Mesenchymal stem cell (in vitro differentiated cells and primary cell): ENCODE measurements around the gene ZNF408.

Experiments
- DNase-seq: peaks from one replicate; pipeline ENCODE4 v3.0.0-alpha.2; 2013
- H2AFZ ChIP-seq: one replicate; pipeline ENCODE4 v1.6.1; 2013; ENCODE audit warnings: low read depth, mild to moderate bottlenecking, control low read depth, inconsistent platforms, low read length, moderate library complexity
- H2AK5ac ChIP-seq: 2 replicates; pipeline ENCODE4 v1.6.1; 2013; ENCODE audit warnings: low read length, moderate library complexity, mild to moderate bottlenecking, inconsistent platforms; ENCODE audit not compliant: severe bottlenecking
- H2BK120ac ChIP-seq: one replicate; pipeline ENCODE4 v1.6.1; 2013; ENCODE audit warnings: low read depth, mild to moderate bottlenecking, inconsistent platforms, low read length, moderate library complexity
- H2BK12ac ChIP-seq, 2 experiments: one replicate each; pipeline ENCODE4 v1.6.1; 2013; ENCODE audit warnings: inconsistent platforms in 2 of 2, low read length in 2 of 2, mild to moderate bottlenecking in 2 of 2, moderate library complexity in 2 of 2, control low read depth in 1 of 2
- H2BK15ac ChIP-seq: one replicate; pipeline ENCODE4 v1.6.1; 2013; ENCODE audit warnings: mild to moderate bottlenecking, low read depth, inconsistent platforms; ENCODE audit not compliant: poor library complexity, severe bottlenecking
- H2BK5ac ChIP-seq: 2 replicates; pipeline ENCODE4 v1.6.1; 2013; ENCODE audit warnings: low read depth, mild to moderate bottlenecking, low read length, control low read depth, inconsistent platforms; ENCODE audit not compliant: poor library complexity, severe bottlenecking
- H3K14ac ChIP-seq, 2 experiments: one replicate each; pipeline ENCODE4 v1.6.1; 2013; ENCODE audit warnings: inconsistent platforms in 2 of 2, low read length in 2 of 2, control low read depth in 1 of 2, mild to moderate bottlenecking in 1 of 2, moderate library complexity in 1 of 2
- H3K18ac ChIP-seq, 2 experiments: one replicate each; pipeline ENCODE4 v1.6.1; 2013; ENCODE audit warnings: inconsistent platforms in 2 of 2, low read length in 2 of 2, control low read depth in 1 of 2, low read depth in 1 of 2, mild to moderate bottlenecking in 1 of 2
- H3K23ac ChIP-seq, 2 experiments: one replicate each; pipeline ENCODE4 v1.6.1; 2013; ENCODE audit warnings: inconsistent platforms in 2 of 2, low read length in 2 of 2, mild to moderate bottlenecking in 2 of 2, moderate library complexity in 2 of 2, control low read depth in 1 of 2
- H3K27ac ChIP-seq: 2 replicates; pipeline ENCODE4 v1.5.1; 2013; ENCODE audit warnings: mild to moderate bottlenecking, moderate library complexity, low read length, control low read depth, inconsistent platforms; ENCODE audit not compliant: poor library complexity, severe bottlenecking
- H3K27me3 ChIP-seq, 2 experiments: 2 replicates each; pipeline versions ENCODE4 v1.6.1 to v1.7.0; 2013; ENCODE audit warnings: low read length in 2 of 2, mild to moderate bottlenecking in 2 of 2, moderate library complexity in 2 of 2, control low read depth in 1 of 2, inconsistent platforms in 1 of 2; ENCODE audit not compliant: control insufficient read depth in 1 of 2, insufficient read depth in 1 of 2
- H3K36me3 ChIP-seq, 2 experiments: 2 replicates each; pipeline versions ENCODE4 v1.6.1 to v1.7.0; 2013; ENCODE audit warnings: low read length in 2 of 2, control low read depth in 1 of 2, inconsistent platforms in 1 of 2, low read depth in 1 of 2, mild to moderate bottlenecking in 1 of 2; ENCODE audit not compliant: insufficient read depth in 2 of 2, control insufficient read depth in 1 of 2
- H3K4ac ChIP-seq, 2 experiments: one replicate each; pipeline ENCODE4 v1.6.1; 2013; ENCODE audit warnings: inconsistent platforms in 2 of 2, low read length in 2 of 2, mild to moderate bottlenecking in 2 of 2, moderate library complexity in 2 of 2, control low read depth in 1 of 2, low read depth in 1 of 2
- H3K4me1 ChIP-seq: 2 replicates; pipeline ENCODE4 v1.6.1; 2013; ENCODE audit warnings: low read depth, low read length, control low read depth; ENCODE audit not compliant: control insufficient read depth, insufficient read depth
- H3K4me2 ChIP-seq: 2 replicates; pipeline ENCODE4 v1.6.1; 2013; ENCODE audit warnings: low read length, mild to moderate bottlenecking, inconsistent platforms; ENCODE audit not compliant: poor library complexity, severe bottlenecking
- H3K4me3 ChIP-seq, 2 experiments: 2 replicates each; pipeline versions ENCODE4 v1.5.1 to v1.7.0; 2013; ENCODE audit warnings: low read length in 2 of 2, mild to moderate bottlenecking in 2 of 2, control low read depth in 1 of 2, low read depth in 1 of 2; ENCODE audit not compliant: insufficient read depth in 1 of 2
- H3K79me1 ChIP-seq: replicated peaks from 2 replicates; pipeline ENCODE4 v1.6.1; 2013; ENCODE audit warnings: mild to moderate bottlenecking, control low read depth, low read length, inconsistent platforms; ENCODE audit not compliant: poor library complexity, severe bottlenecking
- H3K9ac ChIP-seq: 2 replicates; pipeline ENCODE4 v1.7.0; 2013; ENCODE audit warnings: mild to moderate bottlenecking, low read length, moderate library complexity
- H3K9me3 ChIP-seq: 2 replicates; pipeline ENCODE4 v1.7.0; 2013; ENCODE audit warnings: mild to moderate bottlenecking, low read length; ENCODE audit not compliant: control insufficient read depth
- H4K8ac ChIP-seq: one replicate; pipeline ENCODE4 v1.6.1; 2013; ENCODE audit warnings: inconsistent platforms, mild to moderate bottlenecking, low read length, moderate library complexity
- H4K91ac ChIP-seq: one replicate; pipeline ENCODE4 v1.6.1; 2013; ENCODE audit warnings: mild to moderate bottlenecking, low read length, inconsistent platforms
- WGBS: methylation state at CpG from one replicate; pipeline ENCODE4 v1.1.7; 2013; ENCODE audit warnings: mixed read lengths; 5-methylcytosine and 5-hydroxymethylcytosine counted together

ZNF408 gene

DNA sequence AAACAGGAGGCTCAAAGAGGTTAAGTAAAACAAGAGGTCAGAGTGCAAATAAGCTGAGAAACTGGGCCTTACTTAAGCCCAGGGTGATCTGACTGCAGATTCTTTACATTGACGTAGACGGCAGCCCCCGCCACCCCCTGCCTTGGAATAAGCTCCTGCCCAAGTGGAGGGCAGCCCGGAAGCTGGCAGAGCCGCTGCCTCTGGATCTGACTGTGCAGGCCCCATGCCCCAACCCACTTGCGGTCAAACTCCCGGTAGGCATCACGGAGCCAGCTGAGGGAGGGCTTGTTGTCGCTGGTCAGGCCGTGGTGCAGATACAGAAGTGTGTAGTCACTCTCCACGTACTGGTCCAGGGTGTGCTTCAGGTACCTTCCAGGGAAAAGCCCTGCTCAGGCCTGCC lies 19.0 kb upstream of the ZNF408 start:
- Histone ChIP-seq H3K18ac (no peak overlapping the region), H2BK12ac (no peak overlapping the region), H4K91ac (no peak overlapping the region), H3K9ac (no peak overlapping the region), H3K4me2 (no peak overlapping the region), H3K27me3 (no peaks in the 10 kb centered on the region), H3K27ac (no peak overlapping the region), H2BK5ac (no peak overlapping the region), H3K79me1 (peaks cover 31% of the 10 kb centered on the region), H3K4me3 (peak overlapping the region in 1 of 2 experiments; percentile 30), H2BK120ac (no peak overlapping the region), H2BK15ac (no peak overlapping the region), H2AFZ (no peak overlapping the region), H3K9me3 (no peaks in the 10 kb centered on the region), H3K4ac (no peak overlapping the region), H3K4me1 (peaks cover 9% of the 10 kb centered on the region), H3K36me3 (peaks cover 73 to 87% of the 10 kb centered on the region in 2 experiments), H3K23ac (no peak overlapping the region), H2AK5ac (no peak overlapping the region), H4K8ac (no peak overlapping the region), H3K14ac (no peak overlapping the region)
- 98% methylated on average over 11 of the region's 11 CpGs for WGBS
- no peak for DNase-seq

DNA sequence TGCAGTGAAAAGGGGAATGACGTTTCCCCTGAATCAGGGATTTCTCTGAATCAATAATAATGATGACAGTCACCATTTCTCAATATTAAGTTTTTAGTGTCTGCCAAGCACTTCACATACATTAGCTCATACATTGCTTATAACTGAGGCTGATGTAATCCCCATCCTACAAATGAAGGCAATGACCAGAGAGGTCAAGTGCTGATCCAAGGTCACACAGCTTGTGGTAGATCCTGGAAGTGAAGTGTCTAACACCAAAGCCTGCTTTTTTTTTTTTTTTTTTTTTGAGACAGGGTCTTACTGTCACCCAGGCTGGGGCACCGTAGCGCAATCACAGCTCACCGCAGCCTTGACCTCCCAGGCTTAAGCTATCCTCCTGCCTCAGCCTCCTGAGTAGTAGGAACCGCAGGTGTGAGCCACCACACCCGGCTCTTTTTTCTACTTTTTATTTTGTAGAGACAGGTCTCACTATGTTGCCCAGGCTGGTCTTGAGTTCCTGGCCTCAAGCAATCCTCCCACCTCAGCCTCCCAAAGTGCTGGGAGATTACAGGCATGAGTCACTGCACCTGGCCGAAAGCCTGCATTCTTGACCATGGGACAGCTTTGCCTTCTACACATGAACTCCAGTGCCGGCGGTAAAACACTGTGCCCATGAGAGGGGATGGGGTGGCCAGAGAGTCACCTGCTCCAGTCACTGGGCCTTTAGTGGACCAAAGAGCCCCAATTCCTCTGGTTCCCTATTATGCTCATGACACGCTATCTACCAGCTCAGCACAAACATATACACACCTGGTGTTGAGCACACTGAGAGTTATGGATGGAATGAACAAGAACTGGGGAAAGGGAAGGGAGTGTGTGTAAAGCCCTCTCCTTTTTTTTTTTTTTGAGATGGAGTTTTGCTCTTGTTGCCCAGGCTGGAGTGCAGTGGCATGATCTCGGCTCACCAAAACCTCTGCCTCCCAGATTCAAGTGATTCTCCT lies 17.8 kb upstream of the ZNF408 start:
- no peak overlapping the region for H2BK5ac ChIP-seq
- peaks cover 8% of the 10 kb centered on the region for H3K4me1 ChIP-seq
- peaks cover 75 to 87% of the 10 kb centered on the region in 2 experiments for H3K36me3 ChIP-seq
- no peak overlapping the region for H3K4ac ChIP-seq
- H3K18ac ChIP-seq, result no peak overlapping the region
- H4K8ac ChIP-seq, result no peak overlapping the region
- H3K9ac ChIP-seq, result peak overlapping the region; percentile 12
- H2BK15ac ChIP-seq, result no peak overlapping the region
- H2AK5ac ChIP-seq, result no peak overlapping the region
- no peak overlapping the region for H3K23ac ChIP-seq
- H3K4me3 ChIP-seq, result no peak overlapping the region
- no peak overlapping the region for H2BK120ac ChIP-seq
- H2AFZ ChIP-seq, result no peak overlapping the region
- 99% methylated on average over 9 of the region's 11 CpGs for WGBS
- no peak overlapping the region for H4K91ac ChIP-seq
- peaks cover 40% of the 10 kb centered on the region for H3K79me1 ChIP-seq
- DNase-seq, result peak; percentile 45
- H3K27ac ChIP-seq, result no peak overlapping the region
- no peak overlapping the region for H3K14ac ChIP-seq
- no peak overlapping the region for H2BK12ac ChIP-seq
- H3K9me3 ChIP-seq, result no peaks in the 10 kb centered on the region
- no peaks in the 10 kb centered on the region for H3K27me3 ChIP-seq
- no peak overlapping the region for H3K4me2 ChIP-seq

DNA sequence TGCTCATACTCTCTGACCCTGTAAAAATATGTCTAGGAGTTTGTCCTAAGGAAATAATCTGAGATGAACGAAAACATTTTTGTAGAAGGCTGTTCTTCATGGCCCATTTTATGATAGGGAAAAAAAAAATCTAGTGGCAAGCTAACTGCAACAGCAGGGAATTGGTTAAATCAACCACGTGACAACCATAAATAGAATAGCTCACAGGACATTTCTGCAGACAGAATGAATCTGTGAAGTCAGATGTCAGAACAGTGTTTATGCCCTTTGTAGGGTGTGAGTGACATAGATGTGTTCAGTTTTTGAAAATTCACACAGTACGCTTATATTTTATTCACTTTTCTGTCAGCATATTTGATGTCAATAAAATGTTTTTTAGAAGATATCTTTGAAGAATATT lies 16.5 kb upstream of the ZNF408 start:
- no peak overlapping the region for H2BK12ac ChIP-seq
- WGBS, result 83% methylated on average over 2 of the region's 3 CpGs
- no peak overlapping the region for H3K4me3 ChIP-seq
- H2BK15ac ChIP-seq, result no peak overlapping the region
- peak overlapping the region; percentile 50 for H3K9ac ChIP-seq
- H3K27me3 ChIP-seq, result no peaks in the 10 kb centered on the region
- no peak overlapping the region for H2BK120ac ChIP-seq
- DNase-seq, result peak; percentile 43
- no peak overlapping the region for H2AK5ac ChIP-seq
- H3K9me3 ChIP-seq, result no peaks in the 10 kb centered on the region
- H3K18ac ChIP-seq, result no peak overlapping the region
- H3K23ac ChIP-seq, result no peak overlapping the region
- no peak overlapping the region for H4K8ac ChIP-seq
- H3K4ac ChIP-seq, result no peak overlapping the region
- H4K91ac ChIP-seq, result no peak overlapping the region
- H3K14ac ChIP-seq, result no peak overlapping the region
- peaks cover 44% of the 10 kb centered on the region for H3K79me1 ChIP-seq
- no peak overlapping the region for H2AFZ ChIP-seq
- H3K36me3 ChIP-seq, result peaks cover 68 to 84% of the 10 kb centered on the region in 2 experiments
- H3K27ac ChIP-seq, result no peak overlapping the region
- H3K4me1 ChIP-seq, result peaks cover 2% of the 10 kb centered on the region
- H3K4me2 ChIP-seq, result no peak overlapping the region
- H2BK5ac ChIP-seq, result no peak overlapping the region

DNA sequence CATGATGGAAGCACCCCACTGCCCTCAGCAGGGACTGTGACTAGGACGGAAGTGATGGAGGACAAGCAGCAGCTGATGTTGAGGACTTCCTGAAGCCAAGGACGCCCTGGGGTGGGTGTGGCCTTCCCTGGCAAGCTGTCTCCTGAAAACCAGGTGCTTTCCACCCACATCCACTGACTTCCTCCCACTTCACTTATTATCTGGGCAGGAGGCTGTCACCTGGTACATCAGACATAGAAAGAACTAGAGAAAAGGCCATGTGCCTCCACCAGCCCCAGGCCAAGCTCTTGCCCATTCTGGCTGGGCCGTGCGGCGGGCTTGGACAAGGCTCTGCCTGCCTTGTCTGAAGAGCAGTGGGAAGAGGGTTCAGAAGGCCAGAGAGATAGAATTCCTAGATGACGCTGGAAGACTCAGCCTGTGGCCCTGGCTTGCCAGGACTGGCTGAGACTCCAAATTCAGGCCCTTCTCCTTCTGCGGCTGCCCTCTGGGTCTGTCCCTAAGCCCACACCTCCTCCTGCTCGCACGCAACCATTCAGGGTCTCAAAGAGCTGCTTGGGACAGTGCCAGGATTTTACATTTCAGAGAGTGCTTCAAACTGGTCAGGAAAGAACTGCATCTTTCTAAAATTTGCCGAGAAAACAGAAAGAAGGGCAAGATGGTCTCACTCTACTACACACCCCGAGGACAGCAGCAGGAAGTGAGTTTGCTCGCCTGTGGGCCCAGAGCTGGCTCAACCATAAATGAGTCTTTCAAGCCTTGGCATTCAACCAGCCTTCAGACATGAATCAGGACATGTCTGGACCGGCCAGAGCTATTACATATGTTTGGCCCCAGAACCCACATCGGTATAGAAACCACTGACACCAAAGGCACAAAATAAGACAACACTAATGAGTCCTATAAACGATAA lies 13.7 kb upstream of the ZNF408 start:
- H3K36me3 ChIP-seq, result peaks cover 59 to 74% of the 10 kb centered on the region in 2 experiments
- WGBS, result 95% methylated on average over 15 of the region's 15 CpGs
- H2BK5ac ChIP-seq, result no peak overlapping the region
- no peak overlapping the region for H3K23ac ChIP-seq
- no peak overlapping the region for H2BK120ac ChIP-seq
- H3K9me3 ChIP-seq, result no peaks in the 10 kb centered on the region
- no peak overlapping the region for H3K4me2 ChIP-seq
- no peak overlapping the region for H4K8ac ChIP-seq
- peak overlapping the region in 1 of 2 experiments; percentile 31 for H2BK12ac ChIP-seq
- no peak overlapping the region for H3K27ac ChIP-seq
- H2AFZ ChIP-seq, result no peak overlapping the region
- H4K91ac ChIP-seq, result no peak overlapping the region
- H3K9ac ChIP-seq, result peak overlapping the region; percentile 81
- DNase-seq, result no peak
- no peak overlapping the region for H2AK5ac ChIP-seq
- H3K79me1 ChIP-seq, result peaks cover 35% of the 10 kb centered on the region
- no peak overlapping the region for H3K4me3 ChIP-seq
- no peak overlapping the region for H3K14ac ChIP-seq
- no peak overlapping the region for H2BK15ac ChIP-seq
- no peaks in the 10 kb centered on the region for H3K27me3 ChIP-seq
- peaks cover 7% of the 10 kb centered on the region for H3K4me1 ChIP-seq
- no peak overlapping the region for H3K4ac ChIP-seq
- no peak overlapping the region for H3K18ac ChIP-seq
